ENCODE data around the gene PARD3.

DNA sequence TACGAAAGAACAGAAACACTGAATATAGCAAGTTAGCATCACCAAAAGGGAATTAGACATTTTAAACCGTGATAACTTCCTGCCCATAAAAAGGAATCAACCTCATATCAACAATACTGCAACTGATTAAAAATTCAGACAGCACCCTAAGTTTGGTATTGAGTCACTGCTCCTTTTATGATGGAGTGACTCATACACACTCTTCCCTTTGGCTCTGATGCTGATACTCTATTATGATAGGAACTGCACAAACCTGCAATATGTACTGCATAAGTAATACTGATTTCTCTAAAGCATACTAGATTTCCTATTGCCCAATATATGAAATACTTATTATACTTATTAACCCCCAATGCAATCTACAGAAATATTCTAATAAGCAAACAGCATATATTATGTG is 118.7 kb downstream of the PARD3 start:
- TF ChIP-seq, protein P1, sequence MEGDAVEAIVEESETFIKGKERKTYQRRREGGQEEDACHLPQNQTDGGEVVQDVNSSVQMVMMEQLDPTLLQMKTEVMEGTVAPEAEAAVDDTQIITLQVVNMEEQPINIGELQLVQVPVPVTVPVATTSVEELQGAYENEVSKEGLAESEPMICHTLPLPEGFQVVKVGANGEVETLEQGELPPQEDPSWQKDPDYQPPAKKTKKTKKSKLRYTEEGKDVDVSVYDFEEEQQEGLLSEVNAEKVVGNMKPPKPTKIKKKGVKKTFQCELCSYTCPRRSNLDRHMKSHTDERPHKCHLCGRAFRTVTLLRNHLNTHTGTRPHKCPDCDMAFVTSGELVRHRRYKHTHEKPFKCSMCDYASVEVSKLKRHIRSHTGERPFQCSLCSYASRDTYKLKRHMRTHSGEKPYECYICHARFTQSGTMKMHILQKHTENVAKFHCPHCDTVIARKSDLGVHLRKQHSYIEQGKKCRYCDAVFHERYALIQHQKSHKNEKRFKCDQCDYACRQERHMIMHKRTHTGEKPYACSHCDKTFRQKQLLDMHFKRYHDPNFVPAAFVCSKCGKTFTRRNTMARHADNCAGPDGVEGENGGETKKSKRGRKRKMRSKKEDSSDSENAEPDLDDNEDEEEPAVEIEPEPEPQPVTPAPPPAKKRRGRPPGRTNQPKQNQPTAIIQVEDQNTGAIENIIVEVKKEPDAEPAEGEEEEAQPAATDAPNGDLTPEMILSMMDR (IDR thresholded peaks at IDR 0.05), result no peak
- TF ChIP-seq POLR2A (IDR thresholded peaks at IDR 0.05) (no peak), POLR2AphosphoS5 (IDR thresholded peaks at IDR 0.05) (no peak)
